Lung microvascular endothelial cell (primary cell): ENCODE results near the gene SH3D21. TPM values are rescaled to one million over a fixed set of nuclear protein-coding genes. Genes with fewer than 3 reads are reported as not detected.

Source experiments
- DNase-seq, 2 donors: peaks; one replicate each; pipeline versions ENCODE4 v3.0.0 to v3.0.0-alpha.2; 2010; ENCODE audit warnings: low read depth in 2 of 2
- total RNA-seq: library from RNA; depleted of rRNA; stranded (reverse); fragments of >200 nt; gene quantifications from 2 replicates; pipeline ENCODE4 v1.2.1, GENCODE V29; 2014

The SH3D21 gene
- 0.44 and 0.99 TPM in 2 replicates for total RNA-seq

GRCh38 chr1:36306210-36306901, at the start of gene SH3D21:
Gene SH3D21 (plus strand): TSS chr1:36306368. CDS start chr1:36306421, 53 bp downstream.
- DNase-seq: peak in 1 of 2 donors; percentile 43

- no peak for DNase-seq
These were observed 49.4 kb upstream of the SH3D21 start for GRCh38 chr1:36256558-36257374.

DNA sequence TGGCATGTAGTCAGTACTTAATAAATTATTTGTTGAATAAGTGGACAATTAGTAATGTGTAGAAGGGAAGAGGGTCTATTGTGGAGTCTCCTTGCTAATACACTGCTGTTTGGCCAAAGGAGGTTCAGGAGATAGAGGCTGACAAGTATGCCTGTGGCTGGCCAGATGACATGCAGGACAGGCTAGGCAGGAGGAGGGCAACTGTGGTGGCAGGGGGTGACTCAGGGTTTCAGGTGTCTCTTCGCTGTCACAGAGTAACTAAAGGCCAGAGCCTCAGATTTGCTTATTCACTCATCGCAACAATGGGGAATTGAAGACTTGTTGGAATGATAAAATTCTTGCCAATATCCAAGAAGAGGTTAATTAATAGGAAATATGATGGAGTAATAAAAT, 48.8 kb upstream of the SH3D21 start:
- DNase-seq: no peak

DNA sequence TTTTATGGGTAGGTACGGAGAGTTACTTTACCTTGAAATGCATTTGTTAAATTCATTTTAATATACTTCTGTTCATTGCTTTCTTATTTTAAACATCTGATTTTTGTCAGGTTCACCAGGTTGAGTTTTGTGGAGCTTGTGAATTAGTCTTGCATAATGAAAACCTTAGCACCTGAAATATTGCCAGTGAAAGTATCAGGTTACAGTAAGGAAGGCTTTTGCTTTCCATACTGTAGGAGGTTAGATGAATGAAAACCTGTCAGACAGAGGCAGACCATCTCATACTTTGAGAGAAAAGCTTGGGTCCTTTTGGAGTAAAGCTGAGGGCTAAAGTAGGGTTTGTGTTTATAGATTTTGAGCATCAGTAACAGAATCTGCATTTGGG, 47.2 kb upstream of the SH3D21 start:
- no peak for DNase-seq

GRCh38 chr1:36268981-36269380, 37.2 kb upstream of the SH3D21 start:
- DNase-seq: no peak

DNA sequence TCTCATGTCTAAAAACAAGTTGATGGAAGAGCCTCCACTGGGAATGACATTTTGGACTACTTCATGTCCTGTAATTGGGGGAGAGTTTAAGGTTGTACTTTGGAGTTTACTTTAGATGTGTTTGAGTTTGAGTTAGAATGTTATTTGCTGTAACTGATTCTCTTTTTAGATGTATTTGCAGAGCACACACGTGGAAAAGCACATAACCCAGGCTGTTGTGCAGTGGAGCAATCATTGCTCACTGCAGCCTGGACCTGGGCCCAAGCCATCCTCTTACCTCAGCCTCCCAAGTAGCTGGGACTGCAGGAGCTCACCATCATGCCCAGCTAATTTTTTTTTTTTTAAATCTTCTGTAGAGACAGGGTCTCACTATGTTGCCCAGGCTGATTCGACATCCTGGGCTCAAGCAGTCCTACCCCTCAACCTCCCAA, 36.7 kb upstream of the SH3D21 start:
- no peak for DNase-seq

- DNase-seq: no peak
These were observed 33.1 kb upstream of the SH3D21 start for GRCh38 chr1:36273024-36273423.

- no peak for DNase-seq
These were observed 32.0 kb upstream of the SH3D21 start for GRCh38 chr1:36274201-36274600.

- no peak for DNase-seq
These were observed 29.5 kb upstream of the SH3D21 start for GRCh38 chr1:36276688-36277087.

DNA sequence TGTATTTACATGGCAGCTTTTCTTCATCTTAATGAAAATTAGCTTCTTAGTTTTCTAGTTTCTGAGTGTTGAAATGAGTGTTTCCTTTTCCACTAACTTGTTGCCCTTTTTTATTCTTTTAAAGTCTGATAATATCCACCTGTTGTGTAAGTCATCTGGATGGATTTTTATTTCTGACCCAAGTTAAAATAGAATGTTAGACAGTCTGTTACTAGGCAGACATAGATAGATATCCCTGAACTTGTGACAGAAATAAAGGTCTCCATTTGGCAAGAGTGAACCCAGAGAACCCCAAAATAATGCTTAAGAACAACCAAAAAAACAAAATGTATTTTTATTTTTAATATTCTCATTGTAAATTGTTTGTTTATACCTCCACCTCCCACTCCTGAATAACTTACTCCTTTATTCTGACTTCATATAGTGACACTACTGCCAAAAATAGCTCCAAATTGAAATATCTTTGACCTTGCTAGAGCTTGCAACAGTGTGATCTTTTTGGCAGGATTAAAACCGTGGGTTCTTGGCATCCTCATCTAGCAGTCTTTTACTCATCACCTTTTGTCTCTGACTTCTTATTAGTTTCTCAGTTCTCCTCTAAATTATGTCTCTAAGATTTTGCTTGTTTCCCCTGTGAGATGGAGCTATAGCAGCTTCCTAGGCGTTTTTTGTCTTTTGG, 26.9 kb upstream of the SH3D21 start:
- no peak for DNase-seq

GRCh38 chr1:36279789-36280296, 26.3 kb upstream of the SH3D21 start:
- no peak for DNase-seq

- no peak for DNase-seq
These were observed 22.1 kb upstream of the SH3D21 start for GRCh38 chr1:36284061-36284460.

DNA sequence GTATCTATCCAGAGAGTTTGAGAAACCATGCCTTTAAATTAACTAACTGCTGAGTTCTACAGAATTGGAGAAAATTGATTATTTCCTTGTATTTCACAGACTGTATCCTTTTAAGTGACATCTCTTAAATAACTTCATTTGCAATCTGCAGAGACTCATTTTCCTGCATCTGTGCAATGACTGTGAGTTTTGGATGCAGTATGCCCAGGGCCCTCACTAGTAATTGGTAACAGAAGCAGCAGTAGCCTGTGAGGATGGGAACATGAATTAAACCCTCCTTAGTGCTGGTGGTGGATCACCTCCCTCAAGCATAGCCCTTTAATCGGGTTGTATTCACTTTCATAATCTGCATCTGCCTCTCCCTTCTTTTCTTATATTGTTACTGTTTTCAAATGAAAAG, 21.7 kb upstream of the SH3D21 start:
- DNase-seq: no peak

GRCh38 chr1:36285443-36286101, 20.6 kb upstream of the SH3D21 start:
- DNase-seq: peak; percentile 90 to 93

GRCh38 chr1:36286802-36287201, 19.4 kb upstream of the SH3D21 start:
- DNase-seq: no peak

DNA sequence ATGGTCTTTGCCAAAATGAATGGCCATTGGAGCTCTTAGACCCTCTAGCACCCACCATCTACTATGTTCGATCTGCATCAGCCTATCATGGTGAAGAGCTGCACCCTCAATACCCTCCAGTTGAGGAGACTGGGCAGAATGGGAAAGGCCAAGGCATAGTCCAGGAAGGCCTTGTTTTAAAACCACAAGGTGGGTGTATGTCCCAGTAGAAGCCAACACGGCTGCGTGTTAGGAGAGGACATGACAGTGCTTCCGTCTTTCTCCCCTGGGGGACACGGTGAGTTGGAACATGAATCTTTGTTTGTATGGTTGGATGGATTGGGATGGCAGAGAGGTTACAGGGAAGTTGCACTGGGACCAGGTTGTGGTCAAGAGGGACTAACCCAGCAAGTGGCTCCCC, 18.6 kb upstream of the SH3D21 start:
- no peak for DNase-seq

DNA sequence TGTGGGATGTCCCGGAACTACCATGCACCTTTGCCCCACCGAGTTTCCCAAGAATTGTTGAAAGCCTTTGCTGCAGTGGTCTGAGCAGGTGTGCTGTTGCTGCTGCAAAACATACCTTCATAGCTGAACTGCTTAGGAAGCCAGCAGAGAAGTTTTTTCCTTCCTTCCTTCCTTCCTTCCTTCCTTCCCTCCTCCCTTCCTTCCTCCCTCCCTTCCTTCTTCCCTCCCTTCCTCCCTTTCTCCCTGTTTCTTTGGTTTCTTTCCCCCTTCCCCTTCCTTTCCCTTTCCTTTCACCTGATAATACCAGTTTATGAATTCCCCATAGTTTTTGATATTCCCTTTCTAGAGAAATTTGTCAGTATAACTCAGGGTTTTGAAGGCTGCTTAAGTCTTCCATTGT, 10.8 kb upstream of the SH3D21 start:
- DNase-seq: no peak

DNA sequence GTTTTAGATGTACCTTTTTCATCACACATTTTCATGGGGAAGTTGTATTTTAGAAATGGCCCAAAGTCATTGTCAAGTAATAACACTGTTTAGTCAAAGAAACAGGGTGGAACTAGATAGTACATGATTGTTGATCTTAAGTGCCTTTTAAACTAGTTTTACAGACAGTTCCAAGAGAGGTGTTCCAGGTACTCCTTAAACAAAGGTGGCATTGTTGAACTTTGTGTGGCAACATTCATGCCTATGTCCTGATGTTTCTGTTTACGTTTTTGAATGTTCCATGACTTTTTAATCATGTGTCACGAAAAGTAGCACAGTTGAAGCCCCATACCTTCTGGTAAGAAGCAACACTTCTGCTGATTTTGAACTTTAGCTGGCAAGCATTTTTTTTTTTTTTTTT, 9.1 kb upstream of the SH3D21 start:
- no peak for DNase-seq

DNA sequence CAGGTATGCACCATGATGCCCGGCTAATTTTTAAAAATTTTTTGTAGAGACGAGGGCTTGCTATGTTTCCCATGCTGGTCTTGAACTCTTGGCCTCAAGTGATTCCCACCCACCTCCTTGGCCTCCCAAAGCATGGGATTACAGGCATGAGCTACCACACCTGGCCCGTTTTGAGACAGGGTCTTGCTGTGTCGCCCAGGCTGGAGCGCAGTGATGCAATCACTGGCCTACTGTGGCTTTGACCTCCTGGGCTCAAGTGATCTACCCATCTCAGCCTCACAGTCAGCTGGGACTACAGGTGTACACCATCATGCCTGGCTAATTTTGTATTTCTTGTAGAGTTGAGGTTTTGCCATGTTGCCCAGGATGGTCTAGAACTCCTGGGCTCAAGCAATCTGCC, 7.5 kb upstream of the SH3D21 start:
- no peak for DNase-seq

- peak in 1 of 2 donors; percentile 61 for DNase-seq
These were observed 5.6 kb upstream of the SH3D21 start for GRCh38 chr1:36300526-36300925.

- DNase-seq: no peak
These were observed 4.9 kb upstream of the SH3D21 start for GRCh38 chr1:36301220-36301619.

DNA sequence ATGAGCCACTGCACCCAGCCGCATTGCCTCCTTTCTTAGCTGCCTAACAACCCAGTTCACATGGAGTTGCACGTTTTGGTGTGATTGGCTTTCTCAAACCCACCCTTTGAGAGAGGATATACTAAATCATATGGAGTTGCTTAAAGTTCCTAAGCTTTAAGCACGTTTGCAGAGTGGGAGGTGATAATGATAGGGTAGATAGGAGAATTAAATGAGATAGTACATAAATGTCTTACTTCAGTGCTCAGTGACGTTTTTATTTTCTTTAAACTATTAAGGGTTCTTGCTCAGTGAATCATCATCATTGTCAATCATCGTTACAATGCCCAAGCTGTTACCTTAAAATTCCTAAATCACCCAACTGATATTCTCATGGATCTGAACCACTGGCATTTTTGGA, 2.9 kb upstream of the SH3D21 start:
- no peak for DNase-seq
